GM23338 (cell line): ENCODE data around the gene KLC1. TPM values are rescaled to one million over a fixed set of nuclear protein-coding genes. Genes with fewer than 3 reads are reported as not detected.

Source experiments
- ATAC-seq: fragments of 200-7000 bp; cut with Tn5 transposase; 3 replicates; pipeline ENCODE4 v1.9.1; 2020
- DNase-seq: peaks from one replicate; pipeline ENCODE4 v3.0.0-alpha.2; 2015; ENCODE audit warnings: low spot score
- H2AFZ ChIP-seq: fragments of 200-600 bp; sonication (generic); 2 replicates; pipeline ENCODE4 v1.8.0; 2016; ENCODE audit warnings: antibody characterized with exemption, mild to moderate bottlenecking, moderate library complexity
- H3F3A ChIP-seq: fragments of 200-600 bp; sonication (generic); replicated peaks from 2 replicates; pipeline ENCODE4 v1.8.0; 2017; ENCODE audit warnings: antibody characterized with exemption, mixed run types, low read depth
- H3K27ac ChIP-seq: fragments of 200-600 bp; sonication (generic); 2 replicates; pipeline ENCODE4 v1.6.1; 2016; ENCODE audit warnings: low read depth
- H3K27me3 ChIP-seq: fragments of 200-600 bp; sonication (generic); 2 replicates; pipeline ENCODE4 v1.8.0; 2016; ENCODE audit warnings: mild to moderate bottlenecking, mixed run types, moderate library complexity; ENCODE audit not compliant: insufficient read depth
- H3K36me3 ChIP-seq: fragments of 200-600 bp; sonication (generic); 2 replicates; pipeline ENCODE4 v1.8.0; 2016; ENCODE audit warnings: mild to moderate bottlenecking; ENCODE audit not compliant: insufficient read depth
- H3K4me1 ChIP-seq: fragments of 200-600 bp; sonication (generic); 2 replicates; pipeline ENCODE4 v1.8.0; 2016; ENCODE audit warnings: mild to moderate bottlenecking, moderate library complexity; ENCODE audit not compliant: insufficient read depth
- H3K4me2 ChIP-seq: fragments of 200-600 bp; sonication (generic); 2 replicates; pipeline ENCODE4 v1.7.1; 2017; ENCODE audit warnings: mixed run types
- H3K4me3 ChIP-seq: fragments of 200-600 bp; sonication (generic); 2 replicates; pipeline ENCODE4 v1.6.1; 2016; ENCODE audit warnings: mixed run types
- H3K79me2 ChIP-seq: fragments of 200-600 bp; sonication (generic); replicated peaks from 2 replicates; pipeline ENCODE4 v1.8.0; 2017; ENCODE audit warnings: mild to moderate bottlenecking; ENCODE audit not compliant: insufficient read depth
- H3K9me2 ChIP-seq: fragments of 200-600 bp; sonication (generic); 2 replicates; pipeline ENCODE4 v1.8.0; 2017; ENCODE audit not compliant: insufficient read depth
- H4K20me1 ChIP-seq: fragments of 200-600 bp; sonication (generic); replicated peaks from 2 replicates; pipeline ENCODE4 v1.8.0; 2017; ENCODE audit warnings: mild to moderate bottlenecking; ENCODE audit not compliant: insufficient read depth
- H3K27ac Mint-ChIP-seq: 2 replicates; pipeline ENCODE4 v1.8.0; 2020; ENCODE audit warnings: inconsistent platforms, mild to moderate bottlenecking, moderate library complexity, mixed read lengths
- H3K27me3 Mint-ChIP-seq: 3 replicates; pipeline ENCODE4 v1.8.0; 2022; ENCODE audit warnings: low read depth, mild to moderate bottlenecking, moderate library complexity, mixed read lengths, inconsistent platforms; ENCODE audit not compliant: insufficient read depth, poor library complexity
- H3K36me3 Mint-ChIP-seq: 3 replicates; pipeline ENCODE4 v1.8.0; 2021; ENCODE audit warnings: low read depth, mild to moderate bottlenecking, inconsistent platforms, moderate library complexity, mixed read lengths
- H3K4me1 Mint-ChIP-seq: 3 replicates; pipeline ENCODE4 v1.8.0; 2020; ENCODE audit warnings: mild to moderate bottlenecking, inconsistent platforms, mixed read lengths
- H3K4me3 Mint-ChIP-seq: 3 replicates; pipeline ENCODE4 v1.8.0; 2021; ENCODE audit warnings: moderate library complexity, mild to moderate bottlenecking, inconsistent platforms, mixed read lengths
- H3K9me3 Mint-ChIP-seq: 3 replicates; pipeline ENCODE4 v1.8.0; 2020; ENCODE audit warnings: moderate library complexity, mild to moderate bottlenecking, inconsistent platforms, mixed read lengths
- CREB1 ChIP-seq: fragments of 250-450 bp; sonication (Bioruptor Pico); IDR thresholded peaks from 2 replicates; pipeline ENCODE4 v1.5.0; 2020; ENCODE audit warnings: low read depth, mild to moderate bottlenecking, moderate library complexity
- EZH2 ChIP-seq: fragments of 200-600 bp; sonication (generic); IDR thresholded peaks from one replicate; pipeline ENCODE4 v1.8.0; 2017; ENCODE audit warnings: antibody characterized with exemption, mild to moderate bottlenecking, low read depth; ENCODE audit not compliant: unreplicated experiment
- EZH2phosphoT487 ChIP-seq: fragments of 200-600 bp; sonication (generic); IDR thresholded peaks from one replicate; pipeline ENCODE4 v1.8.1; 2018; ENCODE audit warnings: antibody characterized with exemption; ENCODE audit not compliant: unreplicated experiment
- JUNB ChIP-seq: IDR thresholded peaks from one replicate; pipeline ENCODE4 v1.6.1; 2016; ENCODE audit warnings: antibody characterized with exemption; ENCODE audit not compliant: unreplicated experiment
- POLR2AphosphoS5 ChIP-seq: IDR thresholded peaks from 2 replicates; pipeline ENCODE4 v1.6.1; 2016; ENCODE audit warnings: antibody characterized with exemption, low read depth
- STAT1 ChIP-seq: IDR thresholded peaks from one replicate; pipeline ENCODE4 v1.6.1; 2016; ENCODE audit warnings: antibody characterized with exemption; ENCODE audit not compliant: unreplicated experiment
- ZNF331 ChIP-seq: fragments of 250-450 bp; sonication (Bioruptor Pico); IDR thresholded peaks from 2 replicates; pipeline ENCODE4 v1.5.0; 2020; ENCODE audit warnings: low read depth, mild to moderate bottlenecking, moderate library complexity
- polyA plus RNA-seq: library from polyadenylated mRNA; unstranded; fragments of >200 nt; fragmentation: Nextera tagmentation; extraction: Ambion mirVana; gene quantifications from 2 replicates; pipeline ENCODE4 v1.2.1, GENCODE V29; 2016
- total RNA-seq: library from RNA; depleted of rRNA; stranded (reverse); fragments of >200 nt; shearing (Covaris generic); gene quantifications from 2 replicates; pipeline ENCODE4 v1.2.3, GENCODE V29; 2014
- TF ChIP-seq, protein P1 (sequence below): IDR thresholded peaks from 2 replicates; pipeline ENCODE4 v1.6.1; 2016; ENCODE audit warnings: antibody characterized with exemption
- TF ChIP-seq, protein P2 (sequence below): fragments of 250-450 bp; sonication (Bioruptor Pico); IDR thresholded peaks from 2 replicates; pipeline ENCODE4 v1.5.0; 2020; ENCODE audit warnings: mild to moderate bottlenecking, moderate library complexity
- TF ChIP-seq, protein P3 (sequence below): IDR thresholded peaks from one replicate; pipeline ENCODE4 v1.6.1; 2018; ENCODE audit warnings: antibody characterized with exemption; ENCODE audit not compliant: unreplicated experiment
- TF ChIP-seq, protein P4 (sequence below), 2 experiments: fragments of 200-600 bp in 1 of 2; sonication (generic) in 1 of 2; conservative IDR thresholded peaks; 2 replicates each; pipeline versions ENCODE4 v1.5.1 to v1.6.1; 2016 to 2017; ENCODE audit warnings: antibody characterized with exemption in 2 of 2, low read depth in 2 of 2, mild to moderate bottlenecking in 2 of 2, moderate library complexity in 1 of 2

Gene KLC1
- total and polyA plus RNA-seq, 2 experiments from 2014 or later: 165 to 308 TPM

DNA sequence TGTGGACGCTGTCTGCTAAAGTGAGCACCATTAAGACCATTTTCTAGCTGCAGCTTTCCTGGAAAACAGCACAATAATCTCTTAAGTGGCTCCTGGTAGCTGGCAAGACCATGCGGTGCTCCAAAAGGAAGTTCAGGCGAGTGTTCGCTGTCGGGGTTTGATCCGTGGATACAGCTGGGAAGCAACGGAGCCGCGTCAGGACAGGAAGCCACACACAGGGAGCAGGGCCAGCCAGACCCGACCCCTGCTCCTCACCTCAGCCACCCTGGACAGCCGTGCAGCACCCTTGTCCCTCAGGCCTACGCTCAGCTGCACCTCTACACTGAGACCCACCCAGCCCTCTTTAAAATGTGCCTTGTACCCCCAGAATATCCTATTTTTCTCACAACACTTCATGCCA, 106.0 kb downstream of the KLC1 start (continued):
- TF ChIP-seq, protein P1, sequence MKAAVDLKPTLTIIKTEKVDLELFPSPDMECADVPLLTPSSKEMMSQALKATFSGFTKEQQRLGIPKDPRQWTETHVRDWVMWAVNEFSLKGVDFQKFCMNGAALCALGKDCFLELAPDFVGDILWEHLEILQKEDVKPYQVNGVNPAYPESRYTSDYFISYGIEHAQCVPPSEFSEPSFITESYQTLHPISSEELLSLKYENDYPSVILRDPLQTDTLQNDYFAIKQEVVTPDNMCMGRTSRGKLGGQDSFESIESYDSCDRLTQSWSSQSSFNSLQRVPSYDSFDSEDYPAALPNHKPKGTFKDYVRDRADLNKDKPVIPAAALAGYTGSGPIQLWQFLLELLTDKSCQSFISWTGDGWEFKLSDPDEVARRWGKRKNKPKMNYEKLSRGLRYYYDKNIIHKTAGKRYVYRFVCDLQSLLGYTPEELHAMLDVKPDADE: no peak
- no peak for TF ChIP-seq ZNF331 (CRISPR knock-in tag)
- no peak for TF ChIP-seq STAT1
- no peak for TF ChIP-seq EZH2
- TF ChIP-seq EZH2phosphoT487: no peak
- TF ChIP-seq POLR2AphosphoS5: no peak
- no peak for TF ChIP-seq JUNB

DNA sequence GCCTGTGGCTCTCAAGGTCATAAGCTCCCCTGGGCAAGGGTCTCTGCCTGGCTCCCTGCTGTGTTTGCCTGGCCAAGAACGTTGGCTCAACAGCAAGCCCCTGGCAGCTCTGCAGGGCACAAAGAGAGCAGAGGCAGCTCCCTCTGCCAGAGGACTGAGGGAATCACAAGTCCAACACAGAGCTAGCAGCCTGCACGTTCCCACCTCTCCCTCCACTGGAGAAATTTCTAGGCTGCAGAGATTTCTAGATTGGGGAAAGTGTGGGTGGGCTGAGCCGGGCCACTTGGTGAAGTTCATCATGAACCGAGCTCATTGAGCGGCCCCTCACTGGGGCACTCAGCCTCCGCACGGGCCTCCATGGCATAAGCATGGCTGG, 106.4 kb downstream of the KLC1 start:
- H3K27ac Mint-ChIP-seq: peak overlapping the region; percentile 62; the same call in 1 of the 2 replicates
- no peak overlapping the region for H3K4me3 ChIP-seq
- H3K4me3 Mint-ChIP-seq: no peak overlapping the region
- no peaks in the 10 kb centered on the region for H3K9me2 ChIP-seq
- ATAC-seq (peak; percentile 15; the same call in 2 of the 3 replicates), DNase-seq (no peak)
- H3K36me3 Mint-ChIP-seq: peaks cover 18% of the 10 kb centered on the region
- no peaks in the 10 kb centered on the region for H3K4me1 ChIP-seq
- H3K36me3 ChIP-seq: no peaks in the 10 kb centered on the region
- H3K9me3 Mint-ChIP-seq: no peaks in the 10 kb centered on the region
- peaks cover 10% of the 10 kb centered on the region for H3K27me3 Mint-ChIP-seq
- no peaks in the 10 kb centered on the region for H3K79me2 ChIP-seq
- H3K4me2 ChIP-seq: no peak overlapping the region
- H4K20me1 ChIP-seq: no peaks in the 10 kb centered on the region
- H3F3A ChIP-seq: no peaks in the 10 kb centered on the region
- peaks cover 11% of the 10 kb centered on the region for H3K4me1 Mint-ChIP-seq
- no peaks in the 10 kb centered on the region for H3K27me3 ChIP-seq
- no peak overlapping the region for H3K27ac ChIP-seq
- H2AFZ ChIP-seq: no peak overlapping the region
- no peak for TF ChIP-seq ZNF331 (CRISPR knock-in tag)
- TF ChIP-seq, protein P2, sequence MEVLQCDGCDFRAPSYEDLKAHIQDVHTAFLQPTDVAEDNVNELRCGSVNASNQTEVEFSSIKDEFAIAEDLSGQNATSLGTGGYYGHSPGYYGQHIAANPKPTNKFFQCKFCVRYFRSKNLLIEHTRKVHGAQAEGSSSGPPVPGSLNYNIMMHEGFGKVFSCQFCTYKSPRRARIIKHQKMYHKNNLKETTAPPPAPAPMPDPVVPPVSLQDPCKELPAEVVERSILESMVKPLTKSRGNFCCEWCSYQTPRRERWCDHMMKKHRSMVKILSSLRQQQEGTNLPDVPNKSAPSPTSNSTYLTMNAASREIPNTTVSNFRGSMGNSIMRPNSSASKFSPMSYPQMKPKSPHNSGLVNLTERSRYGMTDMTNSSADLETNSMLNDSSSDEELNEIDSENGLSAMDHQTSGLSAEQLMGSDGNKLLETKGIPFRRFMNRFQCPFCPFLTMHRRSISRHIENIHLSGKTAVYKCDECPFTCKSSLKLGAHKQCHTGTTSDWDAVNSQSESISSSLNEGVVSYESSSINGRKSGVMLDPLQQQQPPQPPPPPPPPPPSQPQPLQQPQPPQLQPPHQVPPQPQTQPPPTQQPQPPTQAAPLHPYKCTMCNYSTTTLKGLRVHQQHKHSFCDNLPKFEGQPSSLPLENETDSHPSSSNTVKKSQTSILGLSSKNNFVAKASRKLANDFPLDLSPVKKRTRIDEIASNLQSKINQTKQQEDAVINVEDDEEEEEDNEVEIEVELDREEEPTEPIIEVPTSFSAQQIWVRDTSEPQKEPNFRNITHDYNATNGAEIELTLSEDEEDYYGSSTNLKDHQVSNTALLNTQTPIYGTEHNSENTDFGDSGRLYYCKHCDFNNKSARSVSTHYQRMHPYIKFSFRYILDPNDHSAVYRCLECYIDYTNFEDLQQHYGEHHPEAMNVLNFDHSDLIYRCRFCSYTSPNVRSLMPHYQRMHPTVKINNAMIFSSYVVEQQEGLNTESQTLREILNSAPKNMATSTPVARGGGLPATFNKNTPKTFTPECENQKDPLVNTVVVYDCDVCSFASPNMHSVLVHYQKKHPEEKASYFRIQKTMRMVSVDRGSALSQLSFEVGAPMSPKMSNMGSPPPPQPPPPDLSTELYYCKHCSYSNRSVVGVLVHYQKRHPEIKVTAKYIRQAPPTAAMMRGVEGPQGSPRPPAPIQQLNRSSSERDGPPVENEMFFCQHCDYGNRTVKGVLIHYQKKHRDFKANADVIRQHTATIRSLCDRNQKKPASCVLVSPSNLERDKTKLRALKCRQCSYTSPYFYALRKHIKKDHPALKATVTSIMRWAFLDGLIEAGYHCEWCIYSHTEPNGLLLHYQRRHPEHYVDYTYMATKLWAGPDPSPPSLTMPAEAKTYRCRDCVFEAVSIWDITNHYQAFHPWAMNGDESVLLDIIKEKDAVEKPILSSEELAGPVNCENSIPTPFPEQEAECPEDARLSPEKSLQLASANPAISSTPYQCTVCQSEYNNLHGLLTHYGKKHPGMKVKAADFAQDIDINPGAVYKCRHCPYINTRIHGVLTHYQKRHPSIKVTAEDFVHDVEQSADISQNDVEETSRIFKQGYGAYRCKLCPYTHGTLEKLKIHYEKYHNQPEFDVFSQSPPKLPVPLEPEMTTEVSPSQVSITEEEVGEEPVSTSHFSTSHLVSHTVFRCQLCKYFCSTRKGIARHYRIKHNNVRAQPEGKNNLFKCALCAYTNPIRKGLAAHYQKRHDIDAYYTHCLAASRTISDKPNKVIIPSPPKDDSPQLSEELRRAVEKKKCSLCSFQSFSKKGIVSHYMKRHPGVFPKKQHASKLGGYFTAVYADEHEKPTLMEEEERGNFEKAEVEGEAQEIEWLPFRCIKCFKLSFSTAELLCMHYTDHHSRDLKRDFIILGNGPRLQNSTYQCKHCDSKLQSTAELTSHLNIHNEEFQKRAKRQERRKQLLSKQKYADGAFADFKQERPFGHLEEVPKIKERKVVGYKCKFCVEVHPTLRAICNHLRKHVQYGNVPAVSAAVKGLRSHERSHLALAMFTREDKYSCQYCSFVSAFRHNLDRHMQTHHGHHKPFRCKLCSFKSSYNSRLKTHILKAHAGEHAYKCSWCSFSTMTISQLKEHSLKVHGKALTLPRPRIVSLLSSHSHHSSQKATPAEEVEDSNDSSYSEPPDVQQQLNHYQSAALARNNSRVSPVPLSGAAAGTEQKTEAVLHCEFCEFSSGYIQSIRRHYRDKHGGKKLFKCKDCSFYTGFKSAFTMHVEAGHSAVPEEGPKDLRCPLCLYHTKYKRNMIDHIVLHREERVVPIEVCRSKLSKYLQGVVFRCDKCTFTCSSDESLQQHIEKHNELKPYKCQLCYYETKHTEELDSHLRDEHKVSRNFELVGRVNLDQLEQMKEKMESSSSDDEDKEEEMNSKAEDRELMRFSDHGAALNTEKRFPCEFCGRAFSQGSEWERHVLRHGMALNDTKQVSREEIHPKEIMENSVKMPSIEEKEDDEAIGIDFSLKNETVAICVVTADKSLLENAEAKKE: no peak
- TF ChIP-seq, protein P1: no peak
- TF ChIP-seq POLR2AphosphoS5: no peak
- no peak for TF ChIP-seq CREB1 (CRISPR knock-in tag)
- TF ChIP-seq, protein P3, sequence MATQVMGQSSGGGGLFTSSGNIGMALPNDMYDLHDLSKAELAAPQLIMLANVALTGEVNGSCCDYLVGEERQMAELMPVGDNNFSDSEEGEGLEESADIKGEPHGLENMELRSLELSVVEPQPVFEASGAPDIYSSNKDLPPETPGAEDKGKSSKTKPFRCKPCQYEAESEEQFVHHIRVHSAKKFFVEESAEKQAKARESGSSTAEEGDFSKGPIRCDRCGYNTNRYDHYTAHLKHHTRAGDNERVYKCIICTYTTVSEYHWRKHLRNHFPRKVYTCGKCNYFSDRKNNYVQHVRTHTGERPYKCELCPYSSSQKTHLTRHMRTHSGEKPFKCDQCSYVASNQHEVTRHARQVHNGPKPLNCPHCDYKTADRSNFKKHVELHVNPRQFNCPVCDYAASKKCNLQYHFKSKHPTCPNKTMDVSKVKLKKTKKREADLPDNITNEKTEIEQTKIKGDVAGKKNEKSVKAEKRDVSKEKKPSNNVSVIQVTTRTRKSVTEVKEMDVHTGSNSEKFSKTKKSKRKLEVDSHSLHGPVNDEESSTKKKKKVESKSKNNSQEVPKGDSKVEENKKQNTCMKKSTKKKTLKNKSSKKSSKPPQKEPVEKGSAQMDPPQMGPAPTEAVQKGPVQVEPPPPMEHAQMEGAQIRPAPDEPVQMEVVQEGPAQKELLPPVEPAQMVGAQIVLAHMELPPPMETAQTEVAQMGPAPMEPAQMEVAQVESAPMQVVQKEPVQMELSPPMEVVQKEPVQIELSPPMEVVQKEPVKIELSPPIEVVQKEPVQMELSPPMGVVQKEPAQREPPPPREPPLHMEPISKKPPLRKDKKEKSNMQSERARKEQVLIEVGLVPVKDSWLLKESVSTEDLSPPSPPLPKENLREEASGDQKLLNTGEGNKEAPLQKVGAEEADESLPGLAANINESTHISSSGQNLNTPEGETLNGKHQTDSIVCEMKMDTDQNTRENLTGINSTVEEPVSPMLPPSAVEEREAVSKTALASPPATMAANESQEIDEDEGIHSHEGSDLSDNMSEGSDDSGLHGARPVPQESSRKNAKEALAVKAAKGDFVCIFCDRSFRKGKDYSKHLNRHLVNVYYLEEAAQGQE: no peak
- no peak for TF ChIP-seq JUNB
- TF ChIP-seq, protein P4, sequence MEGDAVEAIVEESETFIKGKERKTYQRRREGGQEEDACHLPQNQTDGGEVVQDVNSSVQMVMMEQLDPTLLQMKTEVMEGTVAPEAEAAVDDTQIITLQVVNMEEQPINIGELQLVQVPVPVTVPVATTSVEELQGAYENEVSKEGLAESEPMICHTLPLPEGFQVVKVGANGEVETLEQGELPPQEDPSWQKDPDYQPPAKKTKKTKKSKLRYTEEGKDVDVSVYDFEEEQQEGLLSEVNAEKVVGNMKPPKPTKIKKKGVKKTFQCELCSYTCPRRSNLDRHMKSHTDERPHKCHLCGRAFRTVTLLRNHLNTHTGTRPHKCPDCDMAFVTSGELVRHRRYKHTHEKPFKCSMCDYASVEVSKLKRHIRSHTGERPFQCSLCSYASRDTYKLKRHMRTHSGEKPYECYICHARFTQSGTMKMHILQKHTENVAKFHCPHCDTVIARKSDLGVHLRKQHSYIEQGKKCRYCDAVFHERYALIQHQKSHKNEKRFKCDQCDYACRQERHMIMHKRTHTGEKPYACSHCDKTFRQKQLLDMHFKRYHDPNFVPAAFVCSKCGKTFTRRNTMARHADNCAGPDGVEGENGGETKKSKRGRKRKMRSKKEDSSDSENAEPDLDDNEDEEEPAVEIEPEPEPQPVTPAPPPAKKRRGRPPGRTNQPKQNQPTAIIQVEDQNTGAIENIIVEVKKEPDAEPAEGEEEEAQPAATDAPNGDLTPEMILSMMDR (conservative IDR thresholded peaks at IDR 0.05; ENCODE audit: low read depth in 2 of 2): no peak
- TF ChIP-seq STAT1: no peak
